CD4-positive, alpha-beta T cell treated with Interleukin-12 subunit alpha and Interleukin-12 subunit beta, for 1 hour (primary cell): Measurements from ENCODE around the gene BTRC.
A peak's percentile ranks its signal among the peaks of the same experiment; 100 is the strongest.

Experiments
- DNase-seq: peaks from one replicate; pipeline ENCODE4 v3.0.0-alpha.2; 2020

Gene BTRC

GRCh38 chr10:101446947-101447346, 93.0 kb downstream of the BTRC start:
- no peak for DNase-seq

DNA sequence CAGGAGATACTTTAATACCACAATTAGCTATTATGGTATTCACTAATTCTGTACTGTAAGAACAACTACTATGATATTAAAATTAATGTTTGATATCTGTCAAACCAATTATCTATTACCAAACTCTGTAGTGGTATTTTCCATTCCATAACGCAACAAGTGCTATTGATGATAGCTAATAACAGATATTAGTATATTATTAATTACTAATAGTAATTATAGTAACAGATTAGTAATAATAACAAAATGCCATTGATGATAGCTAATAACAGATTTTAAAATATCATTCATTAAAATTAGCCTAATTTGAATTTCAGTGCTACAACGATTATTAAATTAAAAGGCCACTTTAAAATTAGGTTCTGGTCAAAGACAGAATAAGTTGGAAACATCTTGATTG, 93.5 kb downstream of the BTRC start:
- DNase-seq: no peak

DNA sequence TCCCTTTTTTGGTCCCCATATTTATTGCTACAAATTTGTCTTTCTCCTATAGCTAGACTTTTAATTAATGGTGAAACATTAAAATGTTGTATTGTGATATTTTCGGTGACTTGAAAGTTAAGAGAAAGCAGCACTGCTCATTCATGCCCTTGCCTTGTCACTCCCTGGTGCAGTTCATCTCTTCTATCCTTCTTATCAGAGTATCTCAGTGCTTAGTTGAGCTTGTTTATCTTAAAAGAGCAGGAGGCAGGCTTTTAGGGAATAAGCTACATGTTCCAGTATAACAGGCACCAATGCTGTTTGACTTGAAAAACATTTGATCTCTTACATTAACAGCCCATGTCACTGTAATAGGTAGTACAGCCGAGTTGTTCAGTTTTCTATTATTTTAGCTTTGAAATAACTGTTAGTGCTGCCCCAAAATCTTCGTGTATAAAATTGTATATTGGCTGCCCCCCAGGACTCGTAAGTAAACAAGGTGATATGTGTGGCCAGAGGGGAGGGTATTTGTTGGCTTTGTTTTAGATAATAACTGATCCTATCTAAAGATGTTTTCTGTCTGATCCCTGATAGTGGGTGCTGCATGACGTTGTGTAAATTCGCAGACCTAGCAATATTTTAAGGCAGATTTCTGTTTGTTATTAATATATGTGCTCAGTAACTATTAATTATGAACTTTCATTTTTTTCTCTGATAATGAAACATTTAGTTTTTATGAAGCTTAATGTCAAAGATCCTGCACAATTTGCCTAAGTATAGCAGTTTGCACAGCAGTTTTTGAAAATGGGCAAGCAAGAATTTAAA, 96.5 kb downstream of the BTRC start:
- no peak for DNase-seq

GRCh38 chr10:101451261-101451660, 97.3 kb downstream of the BTRC start:
- no peak for DNase-seq

DNA sequence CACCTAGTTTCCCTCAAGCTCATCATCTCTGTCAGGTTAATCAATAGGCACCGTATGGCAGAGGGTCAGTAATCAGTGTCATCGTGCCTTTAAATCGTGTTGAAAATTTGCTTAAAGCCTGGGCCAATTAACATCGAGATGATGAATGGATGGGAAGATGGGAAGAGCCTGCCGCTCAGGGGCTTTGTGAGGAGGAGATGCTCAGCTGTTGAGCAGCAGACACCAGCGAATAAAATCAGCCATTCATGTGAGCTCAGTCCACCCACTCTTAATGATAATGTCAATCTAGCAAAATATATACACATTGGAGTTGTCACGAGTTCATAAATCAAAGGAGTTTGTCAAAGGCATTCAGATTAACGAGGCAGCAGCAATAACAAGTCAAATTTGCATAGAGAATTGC, 97.7 kb downstream of the BTRC start:
- DNase-seq: no peak

DNA sequence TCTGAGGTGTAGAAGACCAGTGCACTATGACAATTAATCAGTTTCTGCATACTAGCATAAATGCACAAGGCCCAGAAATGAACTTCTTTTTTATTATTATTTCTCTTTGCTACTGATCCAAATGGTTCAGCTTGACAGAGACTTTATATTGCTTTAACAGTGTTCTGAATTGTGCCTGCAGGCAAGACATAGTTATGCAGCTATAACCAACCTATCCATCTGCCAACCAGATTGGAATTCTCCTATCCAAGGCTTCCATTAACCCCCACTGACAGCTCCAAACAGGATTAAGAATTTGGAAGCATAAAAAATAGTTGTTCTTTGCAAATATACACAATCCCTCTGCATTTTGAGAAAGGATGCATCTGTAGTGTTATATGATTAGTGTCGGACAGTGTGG, 98.2 kb downstream of the BTRC start:
- no peak for DNase-seq

GRCh38 chr10:101452593-101452992, 98.6 kb downstream of the BTRC start:
- DNase-seq: no peak

DNA sequence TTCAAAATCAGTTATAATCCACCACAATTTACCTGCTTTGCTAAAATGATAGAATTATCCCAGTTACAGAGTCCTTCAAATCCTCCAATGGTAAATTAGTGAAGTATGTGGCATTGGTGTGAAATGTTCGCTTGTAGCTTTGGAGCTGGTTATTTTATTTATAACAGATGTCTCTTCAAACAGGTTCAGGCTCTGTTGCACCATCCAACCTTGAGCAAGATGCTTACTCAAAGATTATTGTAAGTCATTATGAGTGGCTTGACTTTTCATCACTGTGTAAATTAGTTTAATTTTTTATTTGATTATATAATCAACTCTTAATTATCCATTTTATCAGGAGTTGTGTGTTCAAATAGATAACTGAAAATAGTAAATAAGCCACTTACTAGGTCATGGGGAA, 99.4 kb downstream of the BTRC start:
- no peak for DNase-seq

- no peak for DNase-seq
Observed at GRCh38 chr10:101453791-101454718, 100.1 kb downstream of the BTRC start.

- DNase-seq: no peak
Observed at GRCh38 chr10:101458869-101459268, 104.9 kb downstream of the BTRC start.

DNA sequence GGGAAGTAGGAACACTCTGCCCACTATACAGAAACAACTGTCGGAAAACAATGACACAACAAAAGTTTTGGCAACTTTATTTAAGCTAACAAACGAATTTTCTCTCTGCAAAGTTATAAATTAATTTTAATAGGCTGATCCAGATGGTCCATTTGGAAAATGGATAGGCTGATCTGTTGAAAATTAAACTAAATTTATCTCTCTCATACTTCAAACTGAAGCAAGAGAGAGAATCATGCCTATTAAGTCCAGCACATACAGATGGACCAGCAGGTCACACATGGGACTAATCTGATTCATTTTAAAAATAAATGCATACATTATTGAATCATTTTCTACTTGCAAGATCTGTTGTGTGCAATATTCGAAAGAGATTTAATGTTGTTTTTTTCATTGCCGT, 110.1 kb downstream of the BTRC start:
- DNase-seq: no peak

GRCh38 chr10:101464599-101464998, 110.6 kb downstream of the BTRC start:
- no peak for DNase-seq

GRCh38 chr10:101466016-101466912, 112.3 kb downstream of the BTRC start:
- DNase-seq: no peak

GRCh38 chr10:101467286-101467770, 113.4 kb downstream of the BTRC start:
- peak; percentile 66 for DNase-seq

DNA sequence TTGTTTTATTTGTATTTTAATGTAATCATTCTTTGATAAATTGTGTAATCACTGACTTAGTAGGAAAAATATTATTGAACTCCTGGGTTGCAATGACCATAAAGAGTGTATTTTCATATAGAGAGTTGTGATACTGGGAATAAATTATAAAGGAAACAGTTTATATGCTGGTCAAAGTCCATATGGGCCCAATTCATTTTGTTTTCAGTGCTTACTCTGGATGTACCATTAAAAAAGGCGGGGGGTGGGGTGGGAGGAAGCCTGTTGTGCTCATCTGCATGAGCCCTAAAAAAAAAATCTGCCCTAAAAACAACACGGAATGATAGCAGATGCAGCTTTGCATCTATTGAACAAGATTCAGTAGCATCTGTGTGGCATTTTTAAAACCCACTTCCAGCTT, 114.2 kb downstream of the BTRC start:
- no peak for DNase-seq

- DNase-seq: no peak
Observed at GRCh38 chr10:101476383-101476782, 122.4 kb downstream of the BTRC start.

DNA sequence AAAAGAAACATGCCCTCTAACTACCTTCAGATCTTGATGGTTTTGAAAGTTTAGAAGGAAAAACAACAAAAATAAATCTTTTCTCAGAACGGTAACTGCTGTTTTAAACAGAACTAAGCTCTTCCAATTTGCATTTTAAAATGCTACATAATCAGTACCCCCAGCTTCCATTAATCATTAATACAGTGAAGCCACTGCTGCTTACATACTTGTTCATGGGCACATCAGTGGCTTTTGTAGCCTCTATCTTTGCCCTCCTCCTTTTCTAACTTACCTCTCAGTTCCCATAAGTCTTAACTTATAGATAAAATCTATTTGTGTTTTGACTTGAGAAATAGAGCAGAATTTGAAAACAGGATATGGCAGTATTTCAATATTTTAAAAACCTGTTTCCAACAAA, 125.0 kb downstream of the BTRC start:
- DNase-seq: no peak

DNA sequence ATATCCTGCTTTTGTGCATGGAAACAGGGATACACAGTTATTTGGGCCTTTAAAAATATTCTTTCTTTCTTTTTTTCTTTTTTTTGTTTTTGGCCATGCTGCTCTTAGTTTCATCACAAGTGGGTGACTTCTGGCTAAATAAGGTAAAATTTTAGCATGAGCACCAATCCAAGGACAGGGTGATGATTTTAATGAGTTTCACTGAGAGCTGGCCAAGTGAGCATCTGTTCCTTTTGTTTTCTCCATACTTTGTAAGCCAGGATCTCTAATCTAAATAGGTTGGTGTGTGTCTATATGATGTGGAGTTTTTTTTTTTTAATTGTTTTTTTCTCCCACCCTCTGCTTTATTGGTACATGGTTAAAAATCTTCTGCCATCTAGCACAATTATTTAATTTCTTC, 127.3 kb downstream of the BTRC start:
- no peak for DNase-seq

DNA sequence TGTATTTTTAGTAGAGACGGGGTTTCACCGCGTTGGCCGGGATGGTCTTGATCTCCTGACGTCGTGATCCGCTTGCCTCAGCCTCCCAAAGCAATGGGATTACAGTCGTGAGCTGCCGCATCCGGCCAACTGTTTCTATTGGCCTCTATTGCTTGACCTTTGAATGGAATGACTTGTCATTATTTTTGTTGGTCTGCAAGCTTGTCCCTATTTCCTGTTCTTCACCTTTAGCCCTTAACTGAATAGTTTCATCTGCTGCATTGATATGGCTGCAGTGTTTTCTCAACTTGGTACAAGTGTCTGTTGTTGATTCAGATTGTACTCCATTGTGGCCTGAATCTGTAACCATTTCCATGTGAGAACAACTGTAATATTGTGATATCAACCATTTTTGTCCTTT, 128.6 kb downstream of the BTRC start:
- DNase-seq: no peak

DNA sequence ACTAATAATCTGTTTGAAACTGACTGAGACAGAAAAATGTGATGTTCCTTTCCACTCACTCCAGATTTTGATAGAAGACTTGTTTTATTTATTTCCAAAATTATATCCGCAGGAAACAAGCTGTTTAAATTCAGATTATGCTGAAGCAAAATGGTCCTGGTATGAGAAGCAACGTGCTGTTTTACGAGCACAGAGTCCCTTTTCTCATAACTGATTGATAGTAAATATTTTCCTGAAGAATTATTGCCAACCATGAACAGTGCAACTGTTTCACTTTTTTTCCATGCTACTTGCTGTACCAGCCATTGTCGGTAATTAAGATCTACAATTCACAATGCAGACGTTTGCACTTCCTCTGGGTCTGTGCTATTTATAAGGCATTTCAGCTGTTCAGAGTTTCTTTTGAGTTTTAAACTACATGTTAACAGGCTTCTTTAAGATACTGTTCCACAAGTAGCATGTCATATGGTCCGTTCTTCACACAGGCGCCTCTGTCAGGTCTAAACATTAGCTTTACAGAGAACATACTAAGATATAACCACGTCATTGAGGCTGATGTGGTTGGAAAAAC, 130.3 kb downstream of the BTRC start:
- DNase-seq: no peak

GRCh38 chr10:101485207-101485606, 131.2 kb downstream of the BTRC start:
- DNase-seq: no peak
